Smooth muscle cell (in vitro differentiated cells): Measurements from ENCODE around the gene C2orf72. TPM values are rescaled to one million over a fixed set of nuclear protein-coding genes. Genes with fewer than 3 reads are reported as not detected.

Experiments
- DNase-seq: peaks from one replicate; lab custom pipeline; 2025; ENCODE audit not compliant: unreplicated experiment; lab: John Stamatoyannopoulos, UW
- H2AFZ ChIP-seq: fragments of 200-600 bp; sonication (generic); 2 replicates; pipeline ENCODE4 v1.6.0; 2016; ENCODE audit warnings: antibody characterized with exemption, low read depth, mild to moderate bottlenecking
- H3F3A ChIP-seq: fragments of 200-600 bp; sonication (generic); 2 replicates; pipeline ENCODE4 v1.6.0; 2017; ENCODE audit warnings: antibody characterized with exemption, low read depth
- H3K27ac ChIP-seq: fragments of 200-600 bp; sonication (generic); 2 replicates; pipeline ENCODE4 v1.5.1; 2016; ENCODE audit warnings: low read depth, mild to moderate bottlenecking
- H3K27me3 ChIP-seq: fragments of 200-600 bp; sonication (generic); 2 replicates; pipeline ENCODE4 v1.6.1; 2016; ENCODE audit warnings: low read depth, mild to moderate bottlenecking
- H3K36me3 ChIP-seq: fragments of 200-600 bp; sonication (generic); 2 replicates; pipeline ENCODE4 v1.5.1; 2016; ENCODE audit warnings: low read depth
- H3K4me1 ChIP-seq: fragments of 200-600 bp; sonication (generic); 2 replicates; pipeline ENCODE4 v1.5.1; 2016; ENCODE audit warnings: low read depth
- H3K4me2 ChIP-seq: fragments of 200-600 bp; sonication (generic); 2 replicates; pipeline ENCODE4 v1.6.0; 2016; ENCODE audit warnings: mild to moderate bottlenecking
- H3K4me3 ChIP-seq: fragments of 200-600 bp; sonication (generic); 2 replicates; pipeline ENCODE4 v1.5.1; 2016; ENCODE audit warnings: mild to moderate bottlenecking
- H3K79me2 ChIP-seq: fragments of 200-600 bp; sonication (generic); 2 replicates; pipeline ENCODE4 v1.6.0; 2016; ENCODE audit warnings: low read depth, mild to moderate bottlenecking
- H3K9ac ChIP-seq: fragments of 200-600 bp; sonication (generic); 2 replicates; pipeline ENCODE4 v1.6.0; 2016; ENCODE audit warnings: low read depth
- H3K9me3 ChIP-seq: fragments of 200-600 bp; sonication (generic); replicated peaks from 2 replicates; pipeline ENCODE4 v1.5.1; 2016; ENCODE audit warnings: low read depth
- H4K20me1 ChIP-seq: fragments of 200-600 bp; sonication (generic); 2 replicates; pipeline ENCODE4 v1.6.0; 2016; ENCODE audit warnings: low read depth
- CTCF ChIP-seq: fragments of 200-600 bp; sonication (generic); IDR thresholded peaks from 2 replicates; pipeline ENCODE4 v1.5.1; 2017; ENCODE audit warnings: borderline replicate concordance, mild to moderate bottlenecking, antibody characterized with exemption; ENCODE audit not compliant: insufficient read depth, poor library complexity, severe bottlenecking
- WGBS: methylation state at CpG from one replicate; pipeline ENCODE4 v1.1.7; 2016; ENCODE audit warnings: low lambda C conversion rate; 5-methylcytosine and 5-hydroxymethylcytosine counted together
- polyA plus RNA-seq: library from polyadenylated mRNA; unstranded; fragments of >200 nt; fragmentation: Nextera tagmentation; extraction: Ambion mirVana; gene quantifications from 2 replicates; pipeline ENCODE4 v1.2.1, GENCODE V29; 2016
- total RNA-seq: library from RNA; depleted of rRNA; stranded (reverse); fragments of >200 nt; gene quantifications from 2 replicates; pipeline ENCODE4 v1.2.3, GENCODE V29; 2014

C2orf72 gene
- total and polyA plus RNA-seq, 2 experiments from 2014 or later: 0.48 to 1.2 TPM

GRCh38 chr2:231051116-231051515, 13.8 kb downstream of the C2orf72 start:
- no peak overlapping the region for H3K4me2 ChIP-seq
- H3K27me3 ChIP-seq: no peaks in the 10 kb centered on the region
- WGBS: 91% methylated on average over 5 of the region's 5 CpGs
- H3K4me1 ChIP-seq: peaks cover 5% of the 10 kb centered on the region
- H3F3A ChIP-seq: no peaks in the 10 kb centered on the region
- H3K36me3 ChIP-seq: no peaks in the 10 kb centered on the region
- no peaks in the 10 kb centered on the region for H4K20me1 ChIP-seq
- no peak overlapping the region for H3K9ac ChIP-seq
- H3K27ac ChIP-seq: no peak overlapping the region
- H2AFZ ChIP-seq: no peak overlapping the region
- H3K9me3 ChIP-seq: no peaks in the 10 kb centered on the region
- DNase-seq: no peak
- no peaks in the 10 kb centered on the region for H3K79me2 ChIP-seq
- TF ChIP-seq CTCF: no peak
- no peak overlapping the region for H3K4me3 ChIP-seq

- H3K4me2 ChIP-seq: peak overlapping the region; percentile 92
Observed at GRCh38 chr2:231052494-231053451, 15.4 kb downstream of the C2orf72 start.

GRCh38 chr2:231053846-231054245, 16.5 kb downstream of the C2orf72 start:
- H3K4me3 ChIP-seq: no peak overlapping the region

More at GRCh38 chr2:231052494-231053451, 15.4 kb downstream of the C2orf72 start:
- H2AFZ ChIP-seq: peak overlapping the region; percentile 96
- peak; percentile 73 for TF ChIP-seq CTCF
- H4K20me1 ChIP-seq: peaks cover 5% of the 10 kb centered on the region
- DNase-seq: peak; percentile 34
- no peaks in the 10 kb centered on the region for H3K27me3 ChIP-seq
- H3K36me3 ChIP-seq: no peaks in the 10 kb centered on the region
- H3K4me1 ChIP-seq: peaks cover 9% of the 10 kb centered on the region
- peak overlapping the region; percentile 19 for H3K9ac ChIP-seq
- H3K79me2 ChIP-seq: peaks cover 10% of the 10 kb centered on the region
- 17% methylated on average over 62 of the region's 62 CpGs for WGBS
- H3K9me3 ChIP-seq: no peaks in the 10 kb centered on the region
- no peaks in the 10 kb centered on the region for H3F3A ChIP-seq
- no peak overlapping the region for H3K27ac ChIP-seq
- H3K4me3 ChIP-seq: peak overlapping the region; percentile 60

More at GRCh38 chr2:231053846-231054245, 16.5 kb downstream of the C2orf72 start:
- Histone ChIP-seq H4K20me1 (peaks cover 16% of the 10 kb centered on the region), H3K79me2 (peaks cover 21% of the 10 kb centered on the region), H2AFZ (no peak overlapping the region), H3K27me3 (no peaks in the 10 kb centered on the region), H3K4me2 (no peak overlapping the region), H3K9ac (no peak overlapping the region), H3K4me1 (peaks cover 19% of the 10 kb centered on the region), H3K9me3 (no peaks in the 10 kb centered on the region), H3K36me3 (no peaks in the 10 kb centered on the region), H3K27ac (no peak overlapping the region), H3F3A (no peaks in the 10 kb centered on the region)
- WGBS: 88% methylated on average over 6 of the region's 6 CpGs
- DNase-seq: no peak
- TF ChIP-seq CTCF: no peak
